Measurements from ENCODE around the gene CLIP1.

- peak in 1 of 4 donors; percentile 21 for TF ChIP-seq POLR2AphosphoS5 (IDR thresholded peaks at IDR 0.05)
- TF ChIP-seq, protein P1, sequence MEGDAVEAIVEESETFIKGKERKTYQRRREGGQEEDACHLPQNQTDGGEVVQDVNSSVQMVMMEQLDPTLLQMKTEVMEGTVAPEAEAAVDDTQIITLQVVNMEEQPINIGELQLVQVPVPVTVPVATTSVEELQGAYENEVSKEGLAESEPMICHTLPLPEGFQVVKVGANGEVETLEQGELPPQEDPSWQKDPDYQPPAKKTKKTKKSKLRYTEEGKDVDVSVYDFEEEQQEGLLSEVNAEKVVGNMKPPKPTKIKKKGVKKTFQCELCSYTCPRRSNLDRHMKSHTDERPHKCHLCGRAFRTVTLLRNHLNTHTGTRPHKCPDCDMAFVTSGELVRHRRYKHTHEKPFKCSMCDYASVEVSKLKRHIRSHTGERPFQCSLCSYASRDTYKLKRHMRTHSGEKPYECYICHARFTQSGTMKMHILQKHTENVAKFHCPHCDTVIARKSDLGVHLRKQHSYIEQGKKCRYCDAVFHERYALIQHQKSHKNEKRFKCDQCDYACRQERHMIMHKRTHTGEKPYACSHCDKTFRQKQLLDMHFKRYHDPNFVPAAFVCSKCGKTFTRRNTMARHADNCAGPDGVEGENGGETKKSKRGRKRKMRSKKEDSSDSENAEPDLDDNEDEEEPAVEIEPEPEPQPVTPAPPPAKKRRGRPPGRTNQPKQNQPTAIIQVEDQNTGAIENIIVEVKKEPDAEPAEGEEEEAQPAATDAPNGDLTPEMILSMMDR (IDR thresholded peaks at IDR 0.05), result no peak
Measured at GRCh38 chr12:122327494-122328385, 94.7 kb downstream of the CLIP1 start.

All from sigmoid colon (tissue), 4 donors.